KMS-11 (cell line): ENCODE results near the gene METRN.

Experiments
- H2AFZ ChIP-seq: fragments of 200-600 bp; sonication (generic); 2 replicates; pipeline ENCODE4 v1.6.1; 2016; ENCODE audit warnings: antibody characterized with exemption, mixed run types, low read depth
- H3K27ac ChIP-seq: fragments of 200-600 bp; sonication (generic); 2 replicates; pipeline ENCODE4 v1.6.1; 2016; ENCODE audit warnings: mild to moderate bottlenecking, mixed run types
- H3K27me3 ChIP-seq: fragments of 200-600 bp; sonication (generic); 2 replicates; pipeline ENCODE4 v1.6.1; 2017; ENCODE audit warnings: mild to moderate bottlenecking, low read depth, mixed run types, moderate library complexity; ENCODE audit not compliant: insufficient read depth
- H3K36me3 ChIP-seq: fragments of 200-600 bp; sonication (generic); 2 replicates; pipeline ENCODE4 v1.6.1; 2017; ENCODE audit warnings: mild to moderate bottlenecking, mixed run types; ENCODE audit not compliant: insufficient read depth
- H3K4me1 ChIP-seq: fragments of 200-600 bp; sonication (generic); 2 replicates; pipeline ENCODE4 v1.6.1; 2016; ENCODE audit warnings: mild to moderate bottlenecking, low read depth, mixed run types; ENCODE audit not compliant: poor library complexity, severe bottlenecking
- H3K4me2 ChIP-seq: fragments of 200-600 bp; sonication (generic); 2 replicates; pipeline ENCODE4 v1.7.0; 2016; ENCODE audit warnings: mild to moderate bottlenecking, mixed run types
- H3K4me3 ChIP-seq: fragments of 200-600 bp; sonication (generic); IDR thresholded peaks from 2 replicates; pipeline ENCODE4 v1.6.1; 2017; ENCODE audit warnings: low read depth, low read length, mixed read lengths; ENCODE audit not compliant: insufficient read depth
- H3K79me2 ChIP-seq: fragments of 200-600 bp; sonication (generic); 2 replicates; pipeline ENCODE4 v1.6.1; 2016; ENCODE audit warnings: low read depth, mixed run types; ENCODE audit not compliant: insufficient read depth
- H3K9ac ChIP-seq: fragments of 200-600 bp; sonication (generic); 2 replicates; pipeline ENCODE4 v1.6.1; 2016; ENCODE audit warnings: mild to moderate bottlenecking, mixed run types
- H4K20me1 ChIP-seq: fragments of 200-600 bp; sonication (generic); 2 replicates; pipeline ENCODE4 v1.6.1; 2016; ENCODE audit warnings: mild to moderate bottlenecking, mixed run types; ENCODE audit not compliant: insufficient read depth
- CTCF ChIP-seq: fragments of 200-600 bp; sonication (generic); conservative IDR thresholded peaks from 2 replicates; pipeline ENCODE4 v1.6.1; 2017; ENCODE audit warnings: low read depth, mild to moderate bottlenecking, antibody characterized with exemption, low read length, moderate library complexity, mixed read lengths

The METRN gene

GRCh38 chr16:754656-755055 is 39.7 kb downstream of the METRN start:
- Histone ChIP-seq H3K27ac (no peak overlapping the region), H3K4me2 (no peak overlapping the region), H3K4me3 (no peak overlapping the region), H3K9ac (no peak overlapping the region), H3K36me3 (no peaks in the 10 kb centered on the region), H2AFZ (no peak overlapping the region), H4K20me1 (no peaks in the 10 kb centered on the region), H3K27me3 (peaks cover 97% of the 10 kb centered on the region), H3K79me2 (no peaks in the 10 kb centered on the region), H3K4me1 (no peaks in the 10 kb centered on the region)
- no peak for TF ChIP-seq CTCF

GRCh38 chr16:756428-756827 is 41.5 kb downstream of the METRN start:
- Histone ChIP-seq H3K27ac (no peak overlapping the region), H3K4me2 (no peak overlapping the region)

GRCh38 chr16:759110-759910 is 44.4 kb downstream of the METRN start:
- Histone ChIP-seq H3K4me2 (no peak overlapping the region), H3K79me2 (no peaks in the 10 kb centered on the region), H3K4me1 (no peaks in the 10 kb centered on the region), H4K20me1 (no peaks in the 10 kb centered on the region), H3K36me3 (no peaks in the 10 kb centered on the region), H3K27ac (no peak overlapping the region), H3K27me3 (peaks cover 91% of the 10 kb centered on the region), H3K4me3 (no peak overlapping the region), H2AFZ (no peak overlapping the region), H3K9ac (no peak overlapping the region)
- no peak for TF ChIP-seq CTCF

More at GRCh38 chr16:756428-756827, 41.5 kb downstream of the METRN start:
- H3K4me1 ChIP-seq: no peaks in the 10 kb centered on the region
- no peaks in the 10 kb centered on the region for H4K20me1 ChIP-seq
- TF ChIP-seq CTCF: no peak
- no peak overlapping the region for H3K4me3 ChIP-seq
- no peak overlapping the region for H2AFZ ChIP-seq
- no peaks in the 10 kb centered on the region for H3K36me3 ChIP-seq
- H3K79me2 ChIP-seq: no peaks in the 10 kb centered on the region
- H3K27me3 ChIP-seq: peaks cover 93% of the 10 kb centered on the region
- H3K9ac ChIP-seq: no peak overlapping the region

GRCh38 chr16:760065-760464 is 45.1 kb downstream of the METRN start:
- Histone ChIP-seq H3K4me2 (no peak overlapping the region), H3K36me3 (no peaks in the 10 kb centered on the region), H3K9ac (no peak overlapping the region), H3K79me2 (no peaks in the 10 kb centered on the region), H2AFZ (no peak overlapping the region), H3K4me3 (no peak overlapping the region), H3K4me1 (no peaks in the 10 kb centered on the region), H4K20me1 (no peaks in the 10 kb centered on the region), H3K27me3 (peaks cover 91% of the 10 kb centered on the region), H3K27ac (no peak overlapping the region)
- no peak for TF ChIP-seq CTCF
